OCI-M2 (cell line): ENCODE results near the gene RAB27A.
"Not testable (repeated sequence)": the region's sequence is repeated elsewhere in the genome, so short reads cannot be mapped to it uniquely, and the experiment has no call there.

Source experiments
- DNase-seq: peaks from one replicate; lab custom pipeline; 2025; ENCODE audit not compliant: unreplicated experiment; lab: John Stamatoyannopoulos, UW

The RAB27A gene

DNA sequence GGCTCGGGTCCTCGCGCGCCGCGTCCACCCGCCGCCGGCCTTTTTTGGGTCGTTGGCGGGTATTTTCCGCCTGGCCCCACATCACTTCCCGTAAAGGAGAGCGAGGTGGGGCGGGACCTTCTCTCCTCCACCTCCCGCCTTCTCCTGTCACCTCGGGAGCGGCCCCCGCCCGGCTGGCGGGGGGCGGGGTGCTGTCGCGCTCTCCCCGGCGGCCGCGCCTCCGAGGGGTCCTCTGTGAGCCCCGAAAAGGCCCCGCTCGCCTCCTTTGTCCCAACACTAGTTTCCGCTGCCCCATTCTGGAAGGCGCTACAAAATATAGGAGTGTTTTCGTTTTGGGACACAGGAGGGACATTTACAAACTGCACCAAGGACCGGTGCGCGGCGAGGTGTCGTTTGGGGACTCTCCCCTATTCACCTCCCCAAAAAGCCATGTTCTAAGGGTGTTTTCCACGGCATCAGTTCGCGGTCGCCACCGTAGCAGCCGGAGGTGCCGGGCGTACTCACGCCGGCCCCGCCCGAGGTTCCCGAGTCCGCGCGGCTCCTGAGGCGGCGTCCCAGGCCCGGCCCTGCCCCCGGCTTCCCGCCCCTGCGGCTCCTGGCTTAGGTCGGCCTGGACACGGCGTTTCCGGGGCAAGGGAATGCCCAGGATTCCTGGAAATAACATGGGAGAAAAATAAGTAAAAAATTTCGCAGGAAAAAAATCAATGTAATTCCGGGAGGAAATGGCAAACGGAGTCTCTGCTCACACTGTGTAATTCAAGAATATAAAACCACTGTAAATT is at the start of gene RAB27A:
RAB27A (minus strand) TSS at position 68 of the 782 bp plus-strand sequence. CDS start 54,879 bp downstream, outside the sequence.
- no peak for DNase-seq

DNA sequence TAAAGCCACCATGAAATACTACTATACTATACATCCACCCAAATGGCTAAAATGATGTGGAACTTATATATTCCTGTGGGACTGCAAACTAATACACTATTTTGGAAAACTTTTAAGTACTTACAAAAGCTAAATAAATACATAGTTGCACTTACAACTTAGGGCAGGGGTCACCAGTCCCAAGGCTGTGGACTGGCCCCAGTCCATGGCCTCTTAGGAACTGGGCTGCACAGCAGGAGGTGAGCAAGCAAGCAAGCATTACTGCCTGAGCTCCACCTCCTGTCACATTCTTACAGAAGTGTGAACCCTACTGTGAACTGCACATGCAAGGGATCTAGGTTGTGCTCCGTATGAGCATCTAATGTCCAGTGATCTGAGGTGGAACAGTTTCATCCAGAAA is 47.5 kb upstream of the RAB27A start:
- no peak for DNase-seq

DNA sequence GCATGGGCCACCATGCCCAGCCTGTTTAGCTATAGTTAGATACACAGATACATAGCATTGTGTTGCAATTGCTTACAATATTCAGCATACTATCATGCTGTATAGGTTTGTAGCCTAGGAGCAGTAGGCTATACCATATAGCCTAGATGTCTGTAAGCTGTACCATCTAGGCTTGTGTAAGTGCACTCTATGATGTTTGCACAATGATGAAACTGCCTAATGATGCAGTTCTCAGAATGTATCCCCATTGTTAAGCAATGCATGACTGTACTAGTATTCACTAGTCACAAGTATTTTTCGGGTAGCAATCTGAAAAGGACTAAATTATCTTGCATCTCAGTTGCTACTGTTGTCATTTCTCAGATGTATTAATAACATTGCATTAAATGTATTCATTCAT is 45.4 kb upstream of the RAB27A start:
- no peak for DNase-seq

DNA sequence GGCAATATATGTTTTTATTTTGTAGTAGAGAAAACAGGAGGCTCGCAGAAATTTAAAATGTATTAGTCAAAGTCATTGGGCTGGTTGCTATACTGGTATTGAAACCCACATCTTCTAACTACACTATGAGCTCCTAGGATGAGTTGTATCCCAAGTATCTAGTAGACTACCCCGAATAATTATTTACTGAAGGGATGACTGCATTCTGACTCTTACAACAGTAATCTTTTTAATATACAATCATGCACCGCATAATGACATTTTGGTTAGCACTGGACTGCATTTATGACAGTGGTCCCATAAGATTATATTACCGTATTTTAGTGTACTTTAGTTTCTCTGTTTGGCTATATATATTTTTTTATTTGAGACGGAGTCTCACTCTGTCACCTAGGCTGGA is 44.8 kb upstream of the RAB27A start:
- no peak for DNase-seq

DNA sequence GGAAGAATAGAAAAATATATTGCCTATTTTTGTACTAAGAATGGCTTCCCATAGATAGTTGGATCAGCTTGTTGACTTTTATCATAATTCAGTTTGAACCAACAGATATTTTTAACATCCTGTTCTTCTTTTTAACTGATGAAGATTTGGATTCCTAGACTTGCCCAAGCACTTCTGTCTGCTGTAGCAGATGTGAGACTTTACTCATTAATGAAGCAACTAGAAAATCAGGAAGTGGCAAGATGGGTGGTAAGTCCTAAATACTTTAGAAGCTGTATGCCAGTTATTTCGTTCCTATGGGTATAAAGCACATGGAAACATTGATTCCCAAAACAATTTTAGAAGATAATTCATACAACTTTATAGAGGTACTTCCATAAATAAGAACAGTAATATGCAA is 37.8 kb upstream of the RAB27A start:
- no peak for DNase-seq

DNA sequence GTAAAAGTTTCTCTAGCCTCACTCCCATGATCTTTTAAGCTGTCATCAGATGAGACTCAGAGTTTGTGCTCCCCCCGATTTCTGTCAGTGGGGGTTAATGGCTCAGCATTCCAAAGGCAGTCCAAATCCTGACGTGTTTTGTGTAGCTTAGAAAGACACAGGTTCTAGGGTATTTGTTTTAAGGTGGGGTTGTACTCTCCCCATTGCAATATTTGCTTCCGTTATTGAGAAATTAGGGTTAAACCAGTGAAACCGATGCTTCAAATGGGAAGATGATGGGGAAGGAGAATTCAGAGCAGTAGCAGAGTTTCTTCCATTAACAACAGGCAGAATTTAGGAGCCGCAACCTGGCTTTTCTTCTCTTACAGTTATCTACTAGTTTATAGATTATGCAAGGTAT is 32.9 kb upstream of the RAB27A start:
- no peak for DNase-seq

DNA sequence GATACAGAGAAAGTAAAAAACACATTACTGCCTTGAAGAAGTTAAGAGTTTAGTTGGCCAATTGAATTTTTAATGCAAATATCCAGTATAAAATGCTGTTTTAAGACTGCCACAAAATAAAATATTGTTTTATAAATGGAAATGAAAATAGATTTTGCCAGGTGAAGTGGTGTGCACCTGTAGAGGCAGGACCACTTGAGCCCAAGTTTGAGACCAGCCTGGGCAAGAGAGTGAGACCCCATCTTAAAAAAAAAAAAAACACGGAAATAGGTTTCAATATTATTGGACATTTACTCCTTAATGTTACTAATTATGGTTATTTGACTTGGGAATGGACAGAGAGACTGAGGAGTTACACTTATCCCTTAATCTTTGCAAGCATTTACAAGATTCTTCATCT is 31.4 kb upstream of the RAB27A start:
- DNase-seq, result no peak

DNA sequence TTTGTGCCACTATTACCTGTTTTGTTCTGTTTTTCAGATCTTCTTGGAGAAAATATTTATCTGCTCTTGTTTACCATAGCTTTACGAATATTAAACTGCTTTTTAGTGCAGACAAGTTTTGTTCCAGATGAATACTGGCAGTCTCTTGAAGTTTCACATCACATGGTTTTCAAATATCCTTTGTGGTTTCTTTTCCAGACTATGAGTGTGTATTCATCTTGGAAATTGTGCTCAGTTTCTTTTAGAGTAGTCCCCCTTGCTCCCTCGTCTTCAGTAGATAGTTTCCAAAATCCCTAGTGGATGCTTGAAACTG is 30.6 kb upstream of the RAB27A start:
- no peak for DNase-seq

DNA sequence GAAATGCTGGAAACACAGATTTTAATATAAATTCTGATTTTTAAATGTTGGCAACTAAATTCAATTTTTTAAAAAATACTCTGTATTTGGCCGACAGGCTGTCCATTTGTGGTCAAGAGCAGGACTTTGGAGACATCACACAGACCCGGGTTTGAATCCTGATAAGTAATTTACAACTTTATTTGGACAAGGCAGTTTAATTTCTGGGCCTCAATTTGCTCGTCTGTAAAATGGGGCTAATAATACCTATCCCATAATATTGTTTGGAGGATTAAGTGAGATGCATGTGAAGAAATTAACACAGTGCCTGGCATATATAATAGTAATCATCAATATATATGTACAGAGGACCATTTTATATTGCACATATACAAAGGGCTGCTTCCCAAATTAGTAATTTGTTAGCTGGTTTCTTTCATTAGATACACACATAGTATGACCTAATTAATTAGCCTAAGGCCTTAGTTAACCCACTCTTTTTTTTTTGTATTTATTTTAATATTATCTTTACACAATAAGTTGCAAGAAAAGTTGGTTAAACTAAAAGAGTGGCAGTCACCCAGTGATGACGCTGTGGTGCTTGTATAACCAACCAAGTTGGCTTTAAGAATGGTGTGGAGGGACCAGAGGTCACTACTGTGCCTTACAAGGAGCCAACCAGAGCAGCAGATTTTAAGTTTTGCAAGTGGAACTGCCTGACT is 30.1 kb upstream of the RAB27A start:
- no peak for DNase-seq

DNA sequence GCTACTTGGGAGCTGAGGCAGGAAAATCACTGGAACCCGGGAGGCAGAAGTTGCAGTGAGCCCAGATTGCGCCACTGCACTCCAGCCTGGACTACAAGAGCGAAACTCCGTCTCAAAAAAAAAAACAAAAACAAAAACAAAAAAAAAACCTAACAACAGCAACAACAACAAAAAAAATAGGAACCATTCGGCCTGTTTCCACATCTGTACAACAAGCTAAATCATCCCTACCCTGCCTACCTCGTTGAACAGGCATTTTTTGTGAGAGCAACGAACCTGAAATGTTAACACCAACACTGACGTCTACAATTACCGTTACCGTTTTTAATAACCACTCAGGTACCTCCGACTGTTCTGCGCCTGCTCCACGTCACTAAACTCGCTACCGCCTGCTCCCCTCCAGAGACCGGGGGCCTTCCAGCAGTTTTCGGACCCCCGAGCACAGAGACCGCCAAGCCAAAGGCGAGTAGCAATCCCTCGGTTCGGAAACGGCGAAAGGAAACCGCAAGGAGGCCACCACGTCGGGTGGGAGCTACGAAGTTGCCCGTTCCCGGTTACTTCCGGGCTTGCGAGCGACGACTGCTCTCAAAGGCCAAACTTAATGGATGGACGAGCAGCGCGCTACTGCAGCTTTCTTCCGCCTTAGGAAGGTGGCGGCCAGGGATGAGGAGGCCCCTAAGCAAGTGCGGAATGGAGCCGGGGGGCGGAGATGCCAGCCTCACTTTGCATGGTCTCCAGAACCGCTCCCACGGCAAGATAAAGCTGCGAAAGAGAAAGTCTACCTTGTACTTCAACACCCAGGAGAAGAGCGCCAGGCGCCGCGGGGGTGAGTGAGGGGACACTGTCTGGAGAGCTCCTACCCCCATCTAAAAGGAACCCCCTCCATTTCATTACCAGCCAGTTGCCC is 29.2 kb upstream of the RAB27A start, which contains the start of the genes PIGB and PIGBOS1:
PIGB (plus strand) TSS at position 635 of the 907 bp plus-strand sequence; CDS start at position 664, 29 bp downstream.
PIGBOS1 (minus strand) TSS at position 536 of the 907 bp plus-strand sequence. CDS start 1,331 bp downstream, outside the sequence.
- DNase-seq, result peak; percentile 30

DNA sequence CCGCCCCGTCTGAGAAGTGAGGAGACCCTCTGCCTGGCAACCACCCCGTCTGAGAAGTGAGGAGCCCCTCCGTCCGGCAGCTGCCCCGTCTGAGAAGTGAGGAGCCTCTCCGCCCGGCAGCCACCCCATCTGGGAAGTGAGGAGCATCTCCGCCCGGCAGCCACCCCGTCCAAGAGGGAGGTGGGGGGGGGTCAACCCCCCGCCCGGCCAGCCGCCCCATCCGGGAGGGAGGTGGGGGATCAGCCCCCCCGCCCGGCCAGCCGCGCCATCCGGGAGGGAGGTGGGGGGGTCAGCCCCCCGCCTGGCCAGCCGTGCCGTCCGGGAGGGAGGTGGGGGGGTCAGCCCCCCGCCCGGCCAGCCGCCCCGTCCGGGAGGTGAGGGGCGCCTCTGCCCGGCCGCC is 13.2 kb upstream of the RAB27A start:
- DNase-seq, result not testable (repeated sequence)

DNA sequence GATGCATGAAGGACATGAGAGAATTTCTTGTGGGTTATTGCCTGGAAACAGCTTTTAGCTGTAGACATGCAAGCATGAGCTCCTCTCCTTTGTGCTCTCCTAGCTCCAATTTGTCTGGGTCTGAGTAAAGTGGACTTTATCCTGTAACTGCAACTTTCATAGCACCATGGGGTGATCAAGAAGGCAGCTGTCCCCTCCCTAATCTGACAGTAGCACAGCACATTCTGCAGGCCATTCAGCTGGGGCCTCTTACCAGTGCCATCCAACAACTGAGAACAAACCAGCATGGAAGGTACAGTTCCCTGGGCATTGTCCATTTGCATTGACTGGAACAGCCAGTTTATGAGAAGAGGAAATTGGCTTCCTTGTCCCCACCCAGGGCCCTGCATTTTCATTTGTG is 7.7 kb upstream of the RAB27A start:
- no peak for DNase-seq

DNA sequence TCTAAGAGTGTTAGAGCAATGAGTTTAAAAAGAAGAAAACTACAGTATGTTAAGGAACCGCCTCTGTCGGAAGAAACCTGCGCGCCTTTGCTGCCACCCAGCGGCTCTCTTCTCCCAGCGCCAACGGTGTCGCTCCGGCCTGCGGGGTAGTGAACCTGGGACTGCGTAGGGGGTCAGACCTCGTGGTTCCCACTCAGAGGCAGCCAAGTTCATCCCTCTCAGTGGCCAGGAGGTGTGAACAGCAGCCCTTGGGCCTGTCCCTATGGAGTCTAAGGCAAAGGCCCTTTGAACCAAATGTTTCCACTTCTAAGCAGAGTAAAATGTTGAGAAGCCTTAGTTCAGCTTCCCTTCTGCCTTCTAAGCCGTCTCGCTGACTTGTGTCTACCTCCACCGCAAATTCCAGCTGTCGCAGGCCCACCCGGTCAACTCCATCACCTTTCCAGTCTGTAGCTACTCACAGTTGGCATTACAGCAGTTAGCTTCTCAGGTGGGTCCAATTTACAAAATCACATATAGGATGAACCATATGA is 980 bp upstream of the RAB27A start:
- DNase-seq, result peak; percentile 48

DNA sequence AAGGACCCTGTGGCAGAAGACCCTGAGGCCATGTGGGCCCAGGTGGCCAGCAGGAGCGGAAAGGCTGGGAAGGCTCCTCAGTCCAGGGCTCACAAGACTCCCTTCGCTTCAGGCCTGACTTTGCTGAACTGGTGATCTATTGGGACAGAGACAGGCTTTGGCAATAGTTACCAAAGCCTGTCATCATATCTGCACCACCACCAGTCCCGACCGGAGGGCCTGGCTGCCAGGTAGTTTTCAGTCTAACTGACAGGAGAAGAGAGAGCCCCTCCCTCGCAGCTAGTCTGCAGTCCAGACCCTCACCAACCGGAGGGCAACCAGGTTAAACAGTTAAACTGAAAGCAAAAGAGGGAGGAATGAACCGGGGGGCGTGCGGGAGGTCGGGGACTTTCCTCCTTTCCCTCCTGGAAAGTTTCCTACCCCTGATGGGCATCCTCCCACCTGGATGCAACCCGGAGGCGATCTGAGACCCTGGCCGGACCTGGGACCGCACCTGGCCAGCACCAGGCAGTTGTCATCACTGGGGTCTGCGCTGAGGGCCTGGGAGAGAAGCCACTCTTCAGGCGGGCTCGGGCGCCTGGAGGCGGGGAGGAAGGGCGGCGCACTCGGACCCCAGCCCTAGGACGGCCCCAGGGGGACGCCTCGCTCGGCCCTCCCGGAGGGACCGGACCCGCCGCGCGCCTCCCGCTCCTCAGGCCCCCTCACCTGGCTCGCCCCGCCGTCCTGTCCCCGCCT is 435 bp downstream of the RAB27A start:
- no peak for DNase-seq

DNA sequence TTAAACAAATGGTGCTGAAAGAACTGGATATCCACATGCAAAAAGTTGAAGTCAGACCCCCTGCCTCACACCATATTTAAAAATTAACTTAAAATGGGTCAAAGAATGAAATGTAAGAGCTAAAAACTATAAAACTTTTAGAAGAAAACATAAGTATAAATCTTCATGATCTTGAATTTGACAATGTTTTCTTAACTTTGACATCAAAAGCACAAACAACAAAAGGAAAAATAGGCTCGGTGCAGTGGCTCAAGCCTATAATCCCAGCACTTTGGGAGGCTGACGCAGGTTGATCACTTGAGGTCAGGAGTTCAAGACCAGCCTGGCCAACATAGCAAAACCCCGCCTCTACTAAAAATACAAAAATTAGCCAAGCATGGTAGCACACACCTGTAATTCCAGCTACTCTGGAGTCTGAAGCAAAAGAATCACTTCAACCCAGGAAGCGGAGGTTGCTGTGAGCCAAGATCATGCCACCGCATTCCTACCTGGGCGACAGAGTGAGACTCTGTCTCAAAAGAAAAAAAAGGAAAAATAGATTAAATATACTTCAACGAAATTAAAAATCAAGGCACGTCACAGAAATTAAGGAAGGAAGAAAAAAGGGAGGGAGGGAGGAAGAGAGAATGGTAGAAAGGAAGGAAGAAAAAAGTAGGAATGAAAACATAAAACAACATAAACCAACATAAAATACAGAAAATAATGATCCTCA is 1.5 kb downstream of the RAB27A start:
- DNase-seq, result no peak

DNA sequence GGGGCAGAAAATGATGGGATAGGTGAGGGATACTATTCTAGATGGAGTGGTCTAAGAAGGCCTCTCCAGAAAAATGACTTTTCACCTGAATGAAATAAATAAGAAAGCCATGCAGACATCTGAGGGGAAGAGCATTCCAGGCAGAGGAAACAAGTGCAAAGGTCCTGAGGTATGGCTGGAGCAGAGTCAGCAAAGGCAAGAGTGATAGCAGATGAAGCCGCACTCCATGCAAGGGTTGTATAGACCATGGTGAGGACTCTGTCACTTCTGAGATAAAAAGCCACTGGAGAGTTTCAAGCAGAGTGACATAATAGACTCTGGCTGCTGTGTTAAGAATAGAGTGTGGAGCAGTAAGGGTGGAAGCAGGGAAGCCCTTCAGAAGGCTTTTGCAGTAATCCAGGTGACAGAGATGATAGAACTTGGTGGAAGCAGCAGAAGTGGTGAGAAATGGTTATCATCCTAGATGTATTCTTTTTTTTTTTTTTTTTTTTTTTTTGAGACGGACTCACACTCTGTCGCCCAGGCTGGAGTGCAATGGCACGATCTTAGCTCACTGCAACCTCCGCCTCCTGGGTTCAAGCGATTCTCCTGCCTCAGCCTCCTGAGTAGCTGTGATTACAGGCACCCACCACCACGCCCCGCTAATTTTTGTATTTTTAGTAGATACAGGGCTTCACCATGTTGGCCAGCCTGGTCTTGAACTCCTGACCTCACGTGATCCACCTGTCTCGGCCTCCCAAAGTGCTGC is 3.0 kb downstream of the RAB27A start:
- DNase-seq, result not testable (repeated sequence)

DNA sequence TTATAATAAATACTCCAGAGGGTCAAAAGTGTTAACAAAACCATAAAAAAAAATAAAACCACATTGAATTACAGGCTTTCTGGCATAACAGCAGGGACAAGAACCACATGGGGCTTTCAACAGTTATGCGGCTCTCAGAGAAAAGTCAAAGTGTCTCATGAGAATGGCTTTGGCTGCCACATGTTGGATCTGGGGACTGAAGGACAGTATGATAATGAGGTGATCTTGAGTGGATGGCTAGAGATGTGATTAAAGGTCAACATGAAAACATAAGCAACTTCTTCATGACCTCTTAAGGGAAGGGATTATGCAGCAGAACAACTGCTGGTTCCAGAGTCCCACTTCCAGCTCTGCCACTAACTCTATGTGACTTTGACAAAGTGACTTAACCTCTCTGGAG is 5.2 kb downstream of the RAB27A start:
- no peak for DNase-seq

DNA sequence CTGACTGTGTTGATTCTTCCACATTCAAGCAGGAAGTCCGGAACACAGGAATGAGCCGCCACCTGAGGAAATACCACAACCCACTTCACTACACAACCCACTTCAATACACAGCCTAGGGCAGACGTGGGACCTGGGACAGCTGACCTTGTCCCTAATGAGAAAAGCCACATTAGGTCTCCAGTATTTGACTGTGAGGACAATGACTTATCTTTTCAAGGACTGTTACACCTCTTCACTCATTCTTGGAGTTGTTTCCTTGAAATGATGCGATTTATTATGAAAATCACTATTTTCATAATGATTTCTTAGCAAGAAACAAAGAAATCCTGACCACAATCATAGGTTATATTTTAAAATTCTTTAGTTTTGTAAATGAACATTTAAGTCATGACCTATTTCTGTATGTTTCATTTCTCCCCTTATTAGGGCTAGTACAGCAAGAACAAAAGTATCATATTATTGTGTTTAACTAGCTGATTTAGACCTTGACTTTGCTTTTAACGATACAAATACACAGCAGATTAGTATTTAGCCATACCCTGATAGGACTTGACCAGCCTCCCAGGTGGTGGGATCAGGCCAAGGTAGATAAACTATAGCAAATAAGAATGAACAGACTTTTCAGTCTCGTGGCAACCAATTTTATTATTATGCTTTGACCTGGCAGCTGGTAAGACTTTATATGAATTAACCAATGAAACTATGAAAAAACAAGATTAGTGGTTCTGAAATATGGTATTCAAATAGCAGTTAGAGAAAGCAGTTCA is 6.0 kb downstream of the RAB27A start:
- DNase-seq, result no peak
